Peyer's patch (tissue), 4 donors: ENCODE measurements around the gene IKBKE. TPM values are rescaled to one million over a fixed set of nuclear protein-coding genes. Genes with fewer than 3 reads are reported as not detected.

Source experiments
- DNase-seq, 3 donors: peaks; one replicate each; pipeline ENCODE4 v3.0.0-alpha.2; 2017 to 2019
- H3K27ac ChIP-seq, 4 donors: fragments of 200-600 bp; sonication (generic); one replicate each; pipeline ENCODE4 v1.5.1; 2016 to 2019
- H3K27me3 ChIP-seq, 2 donors: fragments of 200-600 bp; sonication (generic); one replicate each; pipeline ENCODE4 v1.5.1; 2019
- H3K36me3 ChIP-seq, 3 donors: fragments of 200-600 bp; sonication (generic); one replicate each; pipeline ENCODE4 v1.5.1; 2016 to 2019
- H3K4me1 ChIP-seq, 4 donors: fragments of 200-600 bp; sonication (generic); one replicate each; pipeline ENCODE4 v1.5.1; 2016 to 2019
- H3K4me3 ChIP-seq, 4 donors: fragments of 200-600 bp; sonication (generic); 1 replicate in 3 of 4; 2 replicates in 1 of 4; pipeline ENCODE4 v1.5.1; 2016 to 2019; ENCODE audit warnings: mild to moderate bottlenecking in 1 of 4
- H3K9me3 ChIP-seq, 4 donors: fragments of 200-600 bp; sonication (generic); one replicate each; pipeline ENCODE4 v1.5.1; 2016 to 2019; ENCODE audit warnings: mild to moderate bottlenecking in 1 of 4
- CTCF ChIP-seq, 6 experiments: fragments of 450-650 bp in 4 of 6; fragments of 200-600 bp in 2 of 6; sonication (generic) in 1 of 6; IDR thresholded peaks; one replicate each; pipeline ENCODE4 v1.5.1; 2017 to 2019; ENCODE audit warnings: antibody characterized with exemption in 6 of 6, mild to moderate bottlenecking in 3 of 6, moderate library complexity in 1 of 6
- POLR2A ChIP-seq, 2 donors: fragments of 450-650 bp; IDR thresholded peaks; one replicate each; pipeline ENCODE4 v1.5.1; 2017; ENCODE audit warnings: antibody characterized with exemption in 2 of 2, mild to moderate bottlenecking in 2 of 2, moderate library complexity in 2 of 2
- total RNA-seq, 4 donors: library from RNA; depleted of rRNA; stranded (reverse); fragments of >200 nt; gene quantifications; one replicate each; pipeline ENCODE4 v1.1.0, GENCODE V29; 2016

The IKBKE gene
- total RNA-seq, 4 donors from 2014 or later, result 5.6 to 31.4 (median 17.5) TPM

- peaks cover 0 to 32% (median 12%) of the 10 kb centered on the region in 4 donors for H3K4me1 ChIP-seq
Measured at GRCh38 chr1:206507284-206508129, 37.2 kb downstream of the IKBKE start, which contains the start of gene RASSF5. Gene RASSF5 (plus strand): TSS chr1:206507531. CDS start chr1:206507603, 72 bp downstream.

GRCh38 chr1:206508130-206508889, 38.0 kb downstream of the IKBKE start:
- H3K9me3 ChIP-seq, result no peaks in the 10 kb centered on the region
- TF ChIP-seq CTCF (IDR thresholded peaks at IDR 0.05) (no peak), POLR2A (IDR thresholded peaks at IDR 0.05) (no peak)
- H3K27ac ChIP-seq, result peak overlapping the region in 2 of 4 donors; percentile 32 to 75
- peaks cover 0 to 14% of the 10 kb centered on the region in 2 donors for H3K27me3 ChIP-seq
- no peaks in the 10 kb centered on the region for H3K36me3 ChIP-seq
- H3K4me1 ChIP-seq, result peaks cover 0 to 39% (median 12%) of the 10 kb centered on the region in 4 donors
- DNase-seq, result no peak
- peak overlapping the region; percentile 60 to 72 (median 66) for H3K4me3 ChIP-seq

More at GRCh38 chr1:206507284-206508129, 37.2 kb downstream of the IKBKE start, which contains the start of gene RASSF5:
- H3K36me3 ChIP-seq, result no peaks in the 10 kb centered on the region
- peak; percentile 80 to 93 (median 82) for DNase-seq
- TF ChIP-seq POLR2A (IDR thresholded peaks at IDR 0.05) (peak in 1 of 2 donors; percentile 31), CTCF (IDR thresholded peaks at IDR 0.05) (no peak)
- H3K27ac ChIP-seq, result peak within 1 kb of the TSS in 2 of 4 donors; percentile 32 to 75
- no peaks in the 10 kb centered on the region for H3K9me3 ChIP-seq
- H3K27me3 ChIP-seq, result peaks cover 0 to 14% of the 10 kb centered on the region in 2 donors
- H3K4me3 ChIP-seq, result peak within 1 kb of the TSS; percentile 60 to 72 (median 66)

GRCh38 chr1:206508956-206509355, 38.7 kb downstream of the IKBKE start:
- Histone ChIP-seq H3K4me3 (peak overlapping the region in 1 of 4 donors; percentile 62), H3K9me3 (no peaks in the 10 kb centered on the region), H3K27ac (no peak overlapping the region), H3K36me3 (no peaks in the 10 kb centered on the region), H3K27me3 (peaks cover 0 to 14% of the 10 kb centered on the region in 2 donors), H3K4me1 (peaks cover 0 to 44% (median 12%) of the 10 kb centered on the region in 4 donors)
- TF ChIP-seq CTCF (IDR thresholded peaks at IDR 0.05) (no peak), POLR2A (IDR thresholded peaks at IDR 0.05) (no peak)
- peak in 1 of 3 donors; percentile 38 for DNase-seq

- Histone ChIP-seq H3K4me1 (peaks cover 0 to 44% (median 12%) of the 10 kb centered on the region in 4 donors), H3K27ac (no peak overlapping the region), H3K9me3 (no peaks in the 10 kb centered on the region), H3K4me3 (no peak overlapping the region), H3K27me3 (peaks cover 0 to 14% of the 10 kb centered on the region in 2 donors), H3K36me3 (no peaks in the 10 kb centered on the region)
- DNase-seq, result no peak
- TF ChIP-seq POLR2A (IDR thresholded peaks at IDR 0.05) (no peak), CTCF (IDR thresholded peaks at IDR 0.05) (no peak)
Measured at GRCh38 chr1:206509612-206510257, 39.5 kb downstream of the IKBKE start.

- no peak overlapping the region for H3K4me3 ChIP-seq
- H3K27ac ChIP-seq, result no peak overlapping the region
- H3K4me1 ChIP-seq, result peaks cover 0 to 44% (median 12%) of the 10 kb centered on the region in 4 donors
- H3K9me3 ChIP-seq, result no peaks in the 10 kb centered on the region
- no peaks in the 10 kb centered on the region for H3K36me3 ChIP-seq
- DNase-seq, result no peak
- H3K27me3 ChIP-seq, result peaks cover 0 to 14% of the 10 kb centered on the region in 2 donors
- no peak for TF ChIP-seq POLR2A (IDR thresholded peaks at IDR 0.05)
- TF ChIP-seq CTCF (IDR thresholded peaks at IDR 0.05), result no peak
Measured at GRCh38 chr1:206510371-206510770, 40.1 kb downstream of the IKBKE start.
